Glomerular visceral epithelial cell (primary cell): Measurements from ENCODE around the gene HSD17B12.
"Not testable (repeated sequence)": the region's sequence is repeated elsewhere in the genome, so short reads cannot be mapped to it uniquely, and the experiment has no call there.

Experiments used
- DNase-seq: peaks from one replicate; pipeline ENCODE4 v3.0.0-alpha.2; 2016; ENCODE audit errors: extremely low spot score

HSD17B12 gene

GRCh38 chr11:43680521-43681400, at the start of gene HSD17B12:
Gene HSD17B12, plus strand, starts transcription at chr11:43680738. Its CDS starts 90 bp downstream, at chr11:43680828.
- DNase-seq = peak; percentile 98

- DNase-seq = no peak
Measured at GRCh38 chr11:43631732-43632131, 48.8 kb upstream of the HSD17B12 start.

GRCh38 chr11:43632181-43632580, 48.4 kb upstream of the HSD17B12 start:
- DNase-seq = no peak

- no peak for DNase-seq
Measured at GRCh38 chr11:43638717-43639116, 41.8 kb upstream of the HSD17B12 start.

- DNase-seq = no peak
Measured at GRCh38 chr11:43639224-43639623, 41.3 kb upstream of the HSD17B12 start.

- no peak for DNase-seq
Measured at GRCh38 chr11:43639920-43640319, 40.6 kb upstream of the HSD17B12 start.

- peak; percentile 73 for DNase-seq
Measured at GRCh38 chr11:43643898-43644620, 36.5 kb upstream of the HSD17B12 start.

GRCh38 chr11:43644621-43645299, 35.8 kb upstream of the HSD17B12 start:
- DNase-seq = no peak

- DNase-seq = no peak
Measured at GRCh38 chr11:43646767-43647166, 33.8 kb upstream of the HSD17B12 start.

- no peak for DNase-seq
Measured at GRCh38 chr11:43648888-43649287, 31.6 kb upstream of the HSD17B12 start.

GRCh38 chr11:43649501-43649900, 31.0 kb upstream of the HSD17B12 start:
- no peak for DNase-seq

GRCh38 chr11:43649921-43650320, 30.6 kb upstream of the HSD17B12 start:
- DNase-seq = no peak

- not testable (repeated sequence) for DNase-seq
Measured at GRCh38 chr11:43663018-43663417, 17.5 kb upstream of the HSD17B12 start.

- no peak for DNase-seq
Measured at GRCh38 chr11:43664295-43664694, 16.2 kb upstream of the HSD17B12 start.

GRCh38 chr11:43671284-43671683, 9.3 kb upstream of the HSD17B12 start:
- DNase-seq = not testable (repeated sequence)

- DNase-seq = no peak
Measured at GRCh38 chr11:43674560-43674959, 6.0 kb upstream of the HSD17B12 start.

- DNase-seq = no peak
Measured at GRCh38 chr11:43676933-43677332, 3.6 kb upstream of the HSD17B12 start.

GRCh38 chr11:43681401-43681942, 934 bp downstream of the HSD17B12 start:
- DNase-seq = peak; percentile 24

- not testable (repeated sequence) for DNase-seq
Measured at GRCh38 chr11:43682081-43682480, 1.5 kb downstream of the HSD17B12 start.

GRCh38 chr11:43685440-43685839, 4.9 kb downstream of the HSD17B12 start:
- DNase-seq = no peak

- no peak for DNase-seq
Measured at GRCh38 chr11:43686207-43686606, 5.7 kb downstream of the HSD17B12 start.
